ENCODE data around the gene C5orf58.

Gene C5orf58

GRCh38 chr5:170288151-170288550 is 55.4 kb downstream of the C5orf58 start:
- H3K36me3 ChIP-seq (ENCODE audit: control insufficient read depth, low read depth, low read length), result no peaks in the 10 kb centered on the region

DNA sequence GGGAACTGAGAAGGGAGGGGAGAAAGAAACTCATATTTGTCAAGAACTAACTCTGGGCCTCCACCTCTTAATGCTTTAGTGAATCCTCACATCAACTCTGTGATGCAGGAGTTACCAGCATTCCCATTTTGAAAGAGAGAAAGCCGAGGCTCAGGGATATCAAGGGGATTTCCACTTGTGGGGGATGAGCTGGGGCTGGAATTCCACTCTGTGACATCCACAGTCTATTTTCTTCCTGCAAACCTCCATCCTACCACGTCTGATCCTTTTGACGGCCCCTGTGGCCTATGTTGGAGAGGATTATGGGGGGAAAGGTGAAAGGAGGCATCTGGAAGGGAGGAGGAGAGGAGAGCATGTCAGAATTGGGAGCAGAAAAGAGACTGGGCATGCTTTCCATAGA is 55.8 kb downstream of the C5orf58 start:
- Histone ChIP-seq H3K27ac (ENCODE audit: low read length) (no peak overlapping the region), H3K9me3 (ENCODE audit: control insufficient read depth, low read depth, low read length) (peaks cover 4% of the 10 kb centered on the region), H3K4me1 (ENCODE audit: control insufficient read depth, low read depth, low read length) (peaks cover 22% of the 10 kb centered on the region), H3K9ac (ENCODE audit: low read length) (no peak overlapping the region), H3K4me3 (ENCODE audit: low read length) (no peak overlapping the region), H3K27me3 (ENCODE audit: control insufficient read depth, insufficient read depth, low read length) (no peaks in the 10 kb centered on the region), H3K36me3 (ENCODE audit: control insufficient read depth, low read depth, low read length) (no peaks in the 10 kb centered on the region)

More at GRCh38 chr5:170288151-170288550, 55.4 kb downstream of the C5orf58 start:
- peaks cover 5% of the 10 kb centered on the region for H3K9me3 ChIP-seq (ENCODE audit: control insufficient read depth, low read depth, low read length)
- H3K27me3 ChIP-seq (ENCODE audit: control insufficient read depth, insufficient read depth, low read length), result no peaks in the 10 kb centered on the region
- no peak overlapping the region for H3K27ac ChIP-seq (ENCODE audit: low read length)
- H3K4me1 ChIP-seq (ENCODE audit: control insufficient read depth, low read depth, low read length), result peaks cover 22% of the 10 kb centered on the region
- no peak overlapping the region for H3K9ac ChIP-seq (ENCODE audit: low read length)
- no peak overlapping the region for H3K4me3 ChIP-seq (ENCODE audit: low read length)

DNA sequence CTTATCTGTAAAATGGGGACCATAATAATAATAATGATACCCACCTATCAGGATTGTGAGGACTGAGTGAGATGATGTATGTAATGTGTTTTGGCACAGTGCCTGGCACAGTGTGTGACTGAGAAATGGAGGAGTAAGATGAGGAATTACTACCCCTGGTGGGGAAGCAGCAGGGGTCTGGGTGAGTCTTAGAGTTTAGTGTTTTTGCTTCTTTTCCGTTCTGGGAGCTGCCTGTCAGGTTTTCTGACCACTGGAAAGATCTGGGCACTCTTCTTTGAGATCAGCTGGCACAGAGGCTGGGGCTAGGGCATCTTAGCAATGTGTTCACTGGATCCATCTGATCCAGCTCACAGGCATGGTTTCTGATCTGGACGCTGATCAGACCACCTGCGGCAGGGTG is 56.3 kb downstream of the C5orf58 start:
- Histone ChIP-seq H3K9ac (ENCODE audit: low read length) (no peak overlapping the region), H3K27me3 (ENCODE audit: control insufficient read depth, insufficient read depth, low read length) (no peaks in the 10 kb centered on the region), H3K9me3 (ENCODE audit: control insufficient read depth, low read depth, low read length) (no peaks in the 10 kb centered on the region), H3K4me1 (ENCODE audit: control insufficient read depth, low read depth, low read length) (peaks cover 22% of the 10 kb centered on the region), H3K36me3 (ENCODE audit: control insufficient read depth, low read depth, low read length) (no peaks in the 10 kb centered on the region), H3K4me3 (ENCODE audit: low read length) (no peak overlapping the region), H3K27ac (ENCODE audit: low read length) (no peak overlapping the region)

DNA sequence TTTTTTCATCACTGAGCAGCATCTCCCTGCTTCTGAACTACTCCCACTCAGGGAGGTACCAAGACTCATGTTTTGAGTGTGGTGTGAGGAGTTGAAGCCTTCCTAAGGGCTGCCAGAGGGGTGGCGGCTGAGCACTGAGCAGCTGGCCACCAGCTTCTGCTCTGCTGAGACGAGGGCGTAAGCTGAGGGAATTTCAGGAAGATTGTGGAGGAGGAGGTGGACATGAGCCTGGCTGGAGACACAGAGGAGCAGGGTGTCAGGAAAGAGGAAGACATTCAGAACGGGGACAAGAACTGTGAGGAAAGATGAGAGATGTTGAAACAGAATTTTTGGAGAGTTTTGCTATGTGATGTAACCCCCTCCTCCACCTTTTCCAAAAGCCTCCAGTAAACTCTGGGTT is 57.0 kb downstream of the C5orf58 start:
- H3K27me3 ChIP-seq (ENCODE audit: control insufficient read depth, insufficient read depth, low read length), result no peaks in the 10 kb centered on the region
- H3K4me3 ChIP-seq (ENCODE audit: low read length), result no peak overlapping the region
- H3K9me3 ChIP-seq (ENCODE audit: control insufficient read depth, low read depth, low read length), result no peaks in the 10 kb centered on the region
- H3K9ac ChIP-seq (ENCODE audit: low read length), result no peak overlapping the region
- peaks cover 22% of the 10 kb centered on the region for H3K4me1 ChIP-seq (ENCODE audit: control insufficient read depth, low read depth, low read length)
- no peaks in the 10 kb centered on the region for H3K36me3 ChIP-seq (ENCODE audit: control insufficient read depth, low read depth, low read length)
- H3K27ac ChIP-seq (ENCODE audit: low read length), result no peak overlapping the region

GRCh38 chr5:170290498-170290897 is 57.7 kb downstream of the C5orf58 start:
- Histone ChIP-seq H3K9ac (ENCODE audit: low read length) (no peak overlapping the region), H3K36me3 (ENCODE audit: control insufficient read depth, low read depth, low read length) (no peaks in the 10 kb centered on the region), H3K27ac (ENCODE audit: low read length) (no peak overlapping the region), H3K4me3 (ENCODE audit: low read length) (no peak overlapping the region), H3K27me3 (ENCODE audit: control insufficient read depth, insufficient read depth, low read length) (no peaks in the 10 kb centered on the region), H3K4me1 (ENCODE audit: control insufficient read depth, low read depth, low read length) (peaks cover 20% of the 10 kb centered on the region), H3K9me3 (ENCODE audit: control insufficient read depth, low read depth, low read length) (no peaks in the 10 kb centered on the region)

- H3K9me3 ChIP-seq (ENCODE audit: control insufficient read depth, low read depth, low read length), result no peaks in the 10 kb centered on the region
- H3K27ac ChIP-seq (ENCODE audit: low read length), result no peak overlapping the region
- H3K4me1 ChIP-seq (ENCODE audit: control insufficient read depth, low read depth, low read length), result peaks cover under 1% of the 10 kb centered on the region
- H3K27me3 ChIP-seq (ENCODE audit: control insufficient read depth, insufficient read depth, low read length), result no peaks in the 10 kb centered on the region
- no peak overlapping the region for H3K4me3 ChIP-seq (ENCODE audit: low read length)
- H3K9ac ChIP-seq (ENCODE audit: low read length), result no peak overlapping the region
- no peaks in the 10 kb centered on the region for H3K36me3 ChIP-seq (ENCODE audit: control insufficient read depth, low read depth, low read length)
Measured at GRCh38 chr5:170292179-170293104, 59.7 kb downstream of the C5orf58 start.

- Histone ChIP-seq H3K9me3 (ENCODE audit: control insufficient read depth, low read depth, low read length) (no peaks in the 10 kb centered on the region), H3K4me1 (ENCODE audit: control insufficient read depth, low read depth, low read length) (no peaks in the 10 kb centered on the region), H3K27ac (ENCODE audit: low read length) (no peak overlapping the region), H3K4me3 (ENCODE audit: low read length) (no peak overlapping the region), H3K36me3 (ENCODE audit: control insufficient read depth, low read depth, low read length) (no peaks in the 10 kb centered on the region), H3K27me3 (ENCODE audit: control insufficient read depth, insufficient read depth, low read length) (no peaks in the 10 kb centered on the region), H3K9ac (ENCODE audit: low read length) (no peak overlapping the region)
Measured at GRCh38 chr5:170293273-170293672, 60.5 kb downstream of the C5orf58 start.

GRCh38 chr5:170294057-170294456 is 61.3 kb downstream of the C5orf58 start:
- Histone ChIP-seq H3K9ac (ENCODE audit: low read length) (no peak overlapping the region), H3K4me3 (ENCODE audit: low read length) (no peak overlapping the region), H3K36me3 (ENCODE audit: control insufficient read depth, low read depth, low read length) (no peaks in the 10 kb centered on the region), H3K27ac (ENCODE audit: low read length) (no peak overlapping the region), H3K4me1 (ENCODE audit: control insufficient read depth, low read depth, low read length) (no peaks in the 10 kb centered on the region), H3K9me3 (ENCODE audit: control insufficient read depth, low read depth, low read length) (no peaks in the 10 kb centered on the region), H3K27me3 (ENCODE audit: control insufficient read depth, insufficient read depth, low read length) (no peaks in the 10 kb centered on the region)

- H3K36me3 ChIP-seq (ENCODE audit: control insufficient read depth, low read depth, low read length), result no peaks in the 10 kb centered on the region
- no peak overlapping the region for H3K4me3 ChIP-seq (ENCODE audit: low read length)
- no peaks in the 10 kb centered on the region for H3K27me3 ChIP-seq (ENCODE audit: control insufficient read depth, insufficient read depth, low read length)
- H3K27ac ChIP-seq (ENCODE audit: low read length), result no peak overlapping the region
- no peaks in the 10 kb centered on the region for H3K4me1 ChIP-seq (ENCODE audit: control insufficient read depth, low read depth, low read length)
- no peak overlapping the region for H3K9ac ChIP-seq (ENCODE audit: low read length)
- no peaks in the 10 kb centered on the region for H3K9me3 ChIP-seq (ENCODE audit: control insufficient read depth, low read depth, low read length)
Measured at GRCh38 chr5:170294556-170294955, 61.8 kb downstream of the C5orf58 start.

Data from iPS-18a (cell line).